Renal pelvis (tissue), 4 donors: ENCODE data around the gene MUC6. TPM values are rescaled to one million over a fixed set of nuclear protein-coding genes. Genes with fewer than 3 reads are reported as not detected.

Experiments
- DNase-seq: peaks from one replicate; pipeline ENCODE4 v3.0.0-alpha.2; 2013
- polyA plus RNA-seq, 3 donors: library from polyadenylated mRNA; unstranded; fragments of 120-200 nt; gene quantifications; one replicate each; pipeline ENCODE4 v1.2.1, GENCODE V29; 2013; ENCODE audit not compliant: insufficient read length in 3 of 3

The MUC6 gene
- polyA plus RNA-seq, 3 donors, result 25.6 to 35.8 (median 26.2) TPM

GRCh38 chr11:971092-971690 lies 65.3 kb downstream of the MUC6 start:
- no peak for DNase-seq

- DNase-seq, result no peak
Measured at GRCh38 chr11:970319-970871, 66.1 kb downstream of the MUC6 start.

DNA sequence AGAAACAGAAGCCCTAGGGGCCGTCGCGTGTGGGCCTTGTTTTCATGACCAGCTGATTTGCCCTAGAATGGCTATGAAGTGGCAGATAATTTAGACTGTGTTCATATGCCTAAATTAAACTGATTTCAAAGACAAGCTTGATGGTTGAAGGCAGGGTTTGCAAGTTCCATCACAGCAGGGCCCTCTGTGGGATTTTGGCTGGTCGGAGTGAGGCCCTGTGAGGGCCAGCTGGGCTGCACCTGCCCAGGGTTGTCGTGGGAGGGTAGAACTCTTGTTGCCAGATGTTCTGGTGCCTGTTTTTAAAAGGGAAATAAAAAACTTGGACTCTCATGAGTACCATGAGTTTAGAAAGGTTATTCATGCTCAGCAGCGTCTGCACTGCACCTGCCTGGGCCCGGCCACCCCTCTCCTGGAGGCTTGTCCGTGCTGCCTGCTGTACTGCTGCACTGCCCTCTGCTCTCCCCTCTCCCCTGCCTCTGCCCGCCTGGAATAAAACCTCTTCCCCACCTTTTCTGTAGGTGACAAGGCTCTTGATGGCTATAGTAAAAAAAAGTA lies 66.8 kb downstream of the MUC6 start:
- DNase-seq, result no peak

DNA sequence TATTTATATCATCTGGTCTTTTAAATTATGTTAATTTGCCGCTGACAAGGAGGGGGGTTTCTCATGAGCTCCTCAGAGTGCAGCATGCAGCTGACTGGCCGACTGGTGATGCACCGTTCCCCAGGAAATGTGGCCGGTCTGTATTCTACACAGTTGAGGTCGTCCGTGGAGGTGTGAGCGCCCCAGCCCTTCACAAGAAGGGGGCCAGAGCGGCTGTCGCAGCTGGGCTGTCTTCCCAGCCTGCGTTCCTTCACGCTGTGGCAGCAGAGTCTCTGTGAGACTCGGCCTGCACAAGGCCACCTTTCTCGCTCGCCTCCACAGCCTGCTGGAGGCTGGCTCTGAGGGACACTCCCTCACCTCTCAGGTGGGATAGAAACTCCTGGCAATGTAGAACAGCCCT lies 67.7 kb downstream of the MUC6 start:
- no peak for DNase-seq

GRCh38 chr11:967995-968751 lies 68.3 kb downstream of the MUC6 start:
- DNase-seq, result no peak

DNA sequence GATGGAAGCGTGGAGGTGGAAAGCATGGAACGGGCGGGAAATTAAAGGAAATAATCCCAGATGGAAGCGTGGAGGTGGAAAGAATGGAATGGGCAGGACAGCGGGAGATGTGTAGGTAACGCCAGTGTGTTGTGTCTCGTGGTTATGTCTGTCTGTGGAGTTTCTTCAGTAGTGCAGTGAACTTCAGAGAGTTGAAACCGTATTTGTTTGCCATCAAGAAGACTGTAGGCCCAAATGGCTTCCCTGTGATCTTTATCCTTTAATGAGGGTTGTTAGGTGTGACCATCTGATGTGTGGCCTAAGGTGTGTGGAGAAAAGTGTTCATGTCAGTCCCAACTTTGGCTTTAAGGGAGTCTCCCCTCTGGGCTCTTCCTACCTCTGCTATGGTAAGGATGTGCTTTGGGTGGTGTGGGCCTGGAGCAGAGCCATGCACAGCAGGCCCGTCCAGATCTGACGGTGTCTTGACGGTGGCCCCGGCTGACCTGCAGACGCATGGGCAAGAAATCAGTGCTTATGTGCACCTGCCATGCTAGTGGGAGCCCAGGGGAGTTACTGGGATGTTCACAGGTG lies 71.2 kb downstream of the MUC6 start:
- no peak for DNase-seq

- DNase-seq, result no peak
Measured at GRCh38 chr11:963852-964251, 72.7 kb downstream of the MUC6 start.

Other genes starting within 250 kb of the MUC6 start
- 1 to 10 TPM in 1 of 3 donors, under 1 TPM in 2; 0.64 to 1.3 (median 0.83) TPM for gene CEND1, start 246.6 kb downstream of the MUC6 start, polyA plus RNA-seq
- gene SLC25A22, start 238.4 kb downstream of the MUC6 start, polyA plus RNA-seq, result 10 to 100 TPM; 16.0 to 20.9 (median 20.6) TPM
- 10 to 100 TPM; 11.8 to 14.4 (median 13.0) TPM for gene PIDD1, start 231.5 kb downstream of the MUC6 start, polyA plus RNA-seq
- gene RPLP2, start 226.8 kb downstream of the MUC6 start, polyA plus RNA-seq, result 1,000 to 10,000 TPM; 1,087 to 1,248 (median 1,229) TPM
- gene PNPLA2, start 217.8 kb downstream of the MUC6 start, polyA plus RNA-seq, result 10 to 100 TPM; 66.0 to 79.1 (median 74.7) TPM
- gene CRACR2B, start 208.8 kb downstream of the MUC6 start, polyA plus RNA-seq, result 10 to 100 TPM; 16.7 to 21.7 (median 20.0) TPM
- gene CD151, start 203.8 kb downstream of the MUC6 start, polyA plus RNA-seq, result 100 to 1,000 TPM; 207 to 225 (median 220) TPM
- gene POLR2L, start 194.2 kb downstream of the MUC6 start, polyA plus RNA-seq, result 100 to 1,000 TPM; 106 to 132 (median 125) TPM
- 10 to 100 TPM; 76.0 to 92.3 (median 85.2) TPM for gene TSPAN4, start 193.9 kb downstream of the MUC6 start, polyA plus RNA-seq
- gene CHID1, start 125.9 kb downstream of the MUC6 start, polyA plus RNA-seq, result 100 to 1,000 TPM; 113 to 125 (median 114) TPM
- 100 to 1,000 TPM in 2 of 3 donors, 10 to 100 TPM in 1; 99.5 to 126 (median 117) TPM for gene AP2A2, start 110.8 kb downstream of the MUC6 start, polyA plus RNA-seq
- under 1 TPM; 0.03 to 0.21 (median 0.17) TPM for gene MUC2, start 38.2 kb upstream of the MUC6 start, polyA plus RNA-seq
- gene MUC5AC, start 121.2 kb upstream of the MUC6 start, polyA plus RNA-seq, result under 1 TPM in 2 of 3 donors, not detected in 1; 0.01 TPM
- gene MUC5B, start 186.3 kb upstream of the MUC6 start, polyA plus RNA-seq, result under 1 TPM; 0.01 to 0.22 (median 0.18) TPM